HepG2 (cell line): Measurements from ENCODE around the gene ZNF148. TPM values are rescaled to one million over a fixed set of nuclear protein-coding genes. Genes with fewer than 3 reads are reported as not detected.

Experiments
- CC2D1A ChIP-seq: sonication (generic); formaldehyde crosslinking; IDR thresholded peaks from 2 replicates; pipeline ENCODE4 v1.8.1; 2023; ENCODE audit warnings: mild to moderate bottlenecking, missing genetic modification reagents
- DPF2 ChIP-seq: sonication (generic); formaldehyde crosslinking; IDR thresholded peaks from 2 replicates; pipeline ENCODE4 v1.4.0; 2020; ENCODE audit warnings: mild to moderate bottlenecking, low read depth, missing genetic modification reagents, borderline replicate concordance
- GPN1 ChIP-seq: sonication (generic); formaldehyde crosslinking; IDR thresholded peaks from 2 replicates; pipeline ENCODE4 v1.5.1; 2020; ENCODE audit warnings: missing genetic modification reagents, borderline replicate concordance
- IRX3 ChIP-seq: sonication (generic); formaldehyde crosslinking; IDR thresholded peaks from 2 replicates; pipeline ENCODE4 v1.8.1; 2023; ENCODE audit warnings: mild to moderate bottlenecking, low read depth, missing genetic modification reagents, borderline replicate concordance
- NKX3-1 ChIP-seq: sonication (generic); formaldehyde crosslinking; IDR thresholded peaks from 2 replicates; pipeline ENCODE4 v1.5.0; 2020; ENCODE audit warnings: missing genetic modification reagents
- PITX1 ChIP-seq: sonication (generic); formaldehyde crosslinking; IDR thresholded peaks from 2 replicates; pipeline ENCODE4 v1.5.1; 2020; ENCODE audit warnings: mild to moderate bottlenecking, missing genetic modification reagents
- RAD21 ChIP-seq: fragments of 450-650 bp; formaldehyde crosslinking; IDR thresholded peaks from 2 replicates; pipeline ENCODE4 v1.5.0; 2020; ENCODE audit warnings: mild to moderate bottlenecking
- TAF1 ChIP-seq: sonication (generic); formaldehyde crosslinking; IDR thresholded peaks from 2 replicates; pipeline ENCODE4 v1.4.0; 2020; ENCODE audit warnings: missing genetic modification reagents
- TBX2 ChIP-seq: sonication (generic); formaldehyde crosslinking; IDR thresholded peaks from 2 replicates; pipeline ENCODE4 v1.5.0; 2020; ENCODE audit warnings: missing genetic modification reagents, mild to moderate bottlenecking, borderline replicate concordance
- THAP11 ChIP-seq: IDR thresholded peaks from 2 replicates; pipeline ENCODE4 v1.6.1; 2016; ENCODE audit warnings: missing biosample characterization, missing genetic modification reagents
- ZFYVE20 ChIP-seq: sonication (generic); formaldehyde crosslinking; IDR thresholded peaks from 2 replicates; pipeline ENCODE4 v1.8.0; 2023; ENCODE audit warnings: low read depth, mild to moderate bottlenecking, moderate library complexity, missing genetic modification reagents, borderline replicate concordance
- ZNF329 ChIP-seq: sonication (generic); formaldehyde crosslinking; IDR thresholded peaks from 2 replicates; pipeline ENCODE4 v1.9.0; 2021; ENCODE audit warnings: low read depth, mild to moderate bottlenecking, missing genetic modification reagents
- ZNF569 ChIP-seq: sonication (generic); formaldehyde crosslinking; IDR thresholded peaks from 2 replicates; pipeline ENCODE4 v1.5.0; 2020; ENCODE audit warnings: mild to moderate bottlenecking, missing genetic modification reagents, moderate library complexity, borderline replicate concordance
- ZNF629 ChIP-seq: sonication (generic); formaldehyde crosslinking; conservative IDR thresholded peaks from 2 replicates; pipeline ENCODE4 v1.5.0; 2020; ENCODE audit warnings: missing genetic modification reagents
- ZNF746 ChIP-seq: sonication (generic); formaldehyde crosslinking; IDR thresholded peaks from 2 replicates; pipeline ENCODE4 v1.8.0; 2022; ENCODE audit warnings: mild to moderate bottlenecking, missing genetic modification reagents
- polyA plus RNA-seq, 8 experiments: library from polyadenylated mRNA; depleted of rRNA in 3 of 8; stranded (reverse) in 7 of 8; unstranded in 1 of 8; fragments of >200 nt; fragmentation: Illumina TruSeq in 4 of 8; extraction: Trizol in 4 of 8; gene quantifications; 2 replicates each; pipeline versions ENCODE4 v1.2.1 to v1.2.3, GENCODE V29; 2011 to 2016; ENCODE audit warnings: low read depth in 4 of 8, missing spikeins in 1 of 8, mixed read lengths in 1 of 8; ENCODE audit not compliant: insufficient read depth in 1 of 8
- total RNA-seq, 5 experiments: library from RNA; depleted of rRNA; stranded (reverse); fragments of >200 nt; fragmentation: Illumina TruSeq; extraction: Trizol; gene quantifications; 2 replicates each; pipeline ENCODE4 v1.2.3, GENCODE V29; 2016; ENCODE audit warnings: low read depth in 1 of 5
- TF ChIP-seq, protein P1 (sequence below): sonication (generic); formaldehyde crosslinking; IDR thresholded peaks from 2 replicates; pipeline ENCODE4 v1.5.1; 2020; ENCODE audit warnings: mild to moderate bottlenecking, missing genetic modification reagents, moderate library complexity
- TF ChIP-seq, protein P2 (sequence below): sonication (generic); formaldehyde crosslinking; IDR thresholded peaks from 2 replicates; pipeline ENCODE4 v1.5.0; 2020; ENCODE audit warnings: mild to moderate bottlenecking, missing genetic modification reagents, borderline replicate concordance
- TF ChIP-seq, protein P3 (sequence below): sonication (generic); formaldehyde crosslinking; conservative IDR thresholded peaks from 2 replicates; pipeline ENCODE4 v1.8.0; 2022; ENCODE audit warnings: low read depth, missing genetic modification reagents

The ZNF148 gene
- total and polyA plus RNA-seq, 2 of the 13 experiments (the other 11 are each of a cell fraction or from before 2014, with no cell fraction given), result 10.6 to 36.1 TPM

DNA sequence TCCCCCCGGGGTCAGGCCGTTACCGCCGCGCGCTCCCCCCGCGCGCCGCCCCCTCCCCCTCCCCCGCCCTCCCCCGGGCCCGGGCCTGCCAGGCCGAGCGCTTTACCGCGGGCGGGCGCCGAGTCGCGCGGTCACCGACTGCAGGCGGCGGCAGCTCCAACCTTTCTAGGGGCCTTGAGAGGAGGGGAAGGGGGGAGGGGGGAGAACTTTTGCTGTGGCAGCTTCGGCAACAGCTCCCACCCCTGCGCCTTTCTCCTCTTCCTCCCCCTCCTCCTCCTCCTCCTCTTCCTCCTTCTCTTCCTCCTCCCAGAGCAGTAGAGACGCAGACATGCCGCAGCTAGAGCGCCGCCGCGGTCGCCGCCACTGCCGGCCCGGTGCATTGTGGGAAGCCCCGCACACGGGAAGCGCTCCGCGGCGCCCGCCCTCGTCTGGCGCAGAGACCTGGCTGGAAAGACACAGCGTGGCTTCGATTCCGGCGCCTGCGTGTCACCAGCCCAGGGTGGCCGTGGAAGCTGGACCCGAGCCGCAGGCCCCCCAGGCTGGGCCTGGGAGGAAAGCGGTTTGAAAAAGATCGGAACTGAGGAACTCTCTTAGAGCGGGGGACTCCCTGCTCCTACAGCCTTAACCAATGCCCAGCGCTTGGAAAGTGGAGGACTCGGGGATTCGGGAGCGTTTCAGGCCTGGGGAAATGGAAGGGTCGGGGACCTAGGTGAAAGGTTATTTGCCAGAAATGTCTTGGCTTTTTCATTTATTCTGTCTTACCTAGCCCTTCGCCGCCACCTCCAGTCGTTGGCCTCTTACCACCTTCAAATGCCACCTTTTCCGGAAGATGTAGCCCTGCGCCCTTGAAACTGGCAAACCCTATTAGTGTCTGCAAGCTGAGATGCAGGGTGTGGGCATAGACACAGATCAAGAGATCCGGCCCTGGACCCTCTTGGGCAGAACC, at the start of gene ZNF148 (continued):
- TF ChIP-seq RAD21 (CRISPR knock-in tag) (peak; percentile 61), PITX1 (CRISPR knock-in tag) (peak; percentile 60; the same call in 1 of the 2 replicates), ZNF569 (no peak), THAP11 (peak; percentile 92), NKX3-1 (CRISPR knock-in tag) (0 out of 2 replicates have a peak, but pooled peaks have one; percentile 46), TAF1 (peak; percentile 92), ZNF329 (no peak), CC2D1A (CRISPR knock-in tag) (no peak), ZNF746 (peak; percentile 71), ZNF629 (CRISPR knock-in tag) (no peak; the same call in 1 of the 2 replicates), TBX2 (CRISPR knock-in tag) (peak; percentile 72), GPN1 (CRISPR knock-in tag) (no peak), IRX3 (CRISPR knock-in tag) (peak; percentile 54; the same call in 1 of the 2 replicates), ZFYVE20 (CRISPR knock-in tag) (no peak), DPF2 (CRISPR knock-in tag) (no peak)
- TF ChIP-seq, protein P1, sequence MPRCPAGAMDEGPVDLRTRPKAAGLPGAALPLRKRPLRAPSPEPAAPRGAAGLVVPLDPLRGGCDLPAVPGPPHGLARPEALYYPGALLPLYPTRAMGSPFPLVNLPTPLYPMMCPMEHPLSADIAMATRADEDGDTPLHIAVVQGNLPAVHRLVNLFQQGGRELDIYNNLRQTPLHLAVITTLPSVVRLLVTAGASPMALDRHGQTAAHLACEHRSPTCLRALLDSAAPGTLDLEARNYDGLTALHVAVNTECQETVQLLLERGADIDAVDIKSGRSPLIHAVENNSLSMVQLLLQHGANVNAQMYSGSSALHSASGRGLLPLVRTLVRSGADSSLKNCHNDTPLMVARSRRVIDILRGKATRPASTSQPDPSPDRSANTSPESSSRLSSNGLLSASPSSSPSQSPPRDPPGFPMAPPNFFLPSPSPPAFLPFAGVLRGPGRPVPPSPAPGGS, result no peak
- TF ChIP-seq, protein P2, sequence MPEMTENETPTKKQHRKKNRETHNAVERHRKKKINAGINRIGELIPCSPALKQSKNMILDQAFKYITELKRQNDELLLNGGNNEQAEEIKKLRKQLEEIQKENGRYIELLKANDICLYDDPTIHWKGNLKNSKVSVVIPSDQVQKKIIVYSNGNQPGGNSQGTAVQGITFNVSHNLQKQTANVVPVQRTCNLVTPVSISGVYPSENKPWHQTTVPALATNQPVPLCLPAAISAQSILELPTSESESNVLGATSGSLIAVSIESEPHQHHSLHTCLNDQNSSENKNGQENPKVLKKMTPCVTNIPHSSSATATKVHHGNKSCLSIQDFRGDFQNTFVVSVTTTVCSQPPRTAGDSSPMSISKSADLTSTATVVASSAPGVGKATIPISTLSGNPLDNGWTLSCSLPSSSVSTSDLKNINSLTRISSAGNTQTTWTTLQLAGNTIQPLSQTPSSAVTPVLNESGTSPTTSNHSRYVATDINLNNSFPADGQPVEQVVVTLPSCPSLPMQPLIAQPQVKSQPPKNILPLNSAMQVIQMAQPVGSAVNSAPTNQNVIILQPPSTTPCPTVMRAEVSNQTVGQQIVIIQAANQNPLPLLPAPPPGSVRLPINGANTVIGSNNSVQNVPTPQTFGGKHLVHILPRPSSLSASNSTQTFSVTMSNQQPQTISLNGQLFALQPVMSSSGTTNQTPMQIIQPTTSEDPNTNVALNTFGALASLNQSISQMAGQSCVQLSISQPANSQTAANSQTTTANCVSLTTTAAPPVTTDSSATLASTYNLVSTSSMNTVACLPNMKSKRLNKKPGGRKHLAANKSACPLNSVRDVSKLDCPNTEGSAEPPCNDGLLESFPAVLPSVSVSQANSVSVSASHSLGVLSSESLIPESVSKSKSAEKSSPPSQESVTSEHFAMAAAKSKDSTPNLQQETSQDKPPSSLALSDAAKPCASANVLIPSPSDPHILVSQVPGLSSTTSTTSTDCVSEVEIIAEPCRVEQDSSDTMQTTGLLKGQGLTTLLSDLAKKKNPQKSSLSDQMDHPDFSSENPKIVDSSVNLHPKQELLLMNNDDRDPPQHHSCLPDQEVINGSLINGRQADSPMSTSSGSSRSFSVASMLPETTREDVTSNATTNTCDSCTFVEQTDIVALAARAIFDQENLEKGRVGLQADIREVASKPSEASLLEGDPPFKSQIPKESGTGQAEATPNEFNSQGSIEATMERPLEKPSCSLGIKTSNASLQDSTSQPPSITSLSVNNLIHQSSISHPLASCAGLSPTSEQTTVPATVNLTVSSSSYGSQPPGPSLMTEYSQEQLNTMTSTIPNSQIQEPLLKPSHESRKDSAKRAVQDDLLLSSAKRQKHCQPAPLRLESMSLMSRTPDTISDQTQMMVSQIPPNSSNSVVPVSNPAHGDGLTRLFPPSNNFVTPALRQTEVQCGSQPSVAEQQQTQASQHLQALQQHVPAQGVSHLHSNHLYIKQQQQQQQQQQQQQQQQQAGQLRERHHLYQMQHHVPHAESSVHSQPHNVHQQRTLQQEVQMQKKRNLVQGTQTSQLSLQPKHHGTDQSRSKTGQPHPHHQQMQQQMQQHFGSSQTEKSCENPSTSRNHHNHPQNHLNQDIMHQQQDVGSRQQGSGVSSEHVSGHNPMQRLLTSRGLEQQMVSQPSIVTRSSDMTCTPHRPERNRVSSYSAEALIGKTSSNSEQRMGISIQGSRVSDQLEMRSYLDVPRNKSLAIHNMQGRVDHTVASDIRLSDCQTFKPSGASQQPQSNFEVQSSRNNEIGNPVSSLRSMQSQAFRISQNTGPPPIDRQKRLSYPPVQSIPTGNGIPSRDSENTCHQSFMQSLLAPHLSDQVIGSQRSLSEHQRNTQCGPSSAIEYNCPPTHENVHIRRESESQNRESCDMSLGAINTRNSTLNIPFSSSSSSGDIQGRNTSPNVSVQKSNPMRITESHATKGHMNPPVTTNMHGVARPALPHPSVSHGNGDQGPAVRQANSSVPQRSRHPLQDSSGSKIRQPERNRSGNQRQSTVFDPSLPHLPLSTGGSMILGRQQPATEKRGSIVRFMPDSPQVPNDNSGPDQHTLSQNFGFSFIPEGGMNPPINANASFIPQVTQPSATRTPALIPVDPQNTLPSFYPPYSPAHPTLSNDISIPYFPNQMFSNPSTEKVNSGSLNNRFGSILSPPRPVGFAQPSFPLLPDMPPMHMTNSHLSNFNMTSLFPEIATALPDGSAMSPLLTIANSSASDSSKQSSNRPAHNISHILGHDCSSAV (CRISPR knock-in tag), result no peak
- TF ChIP-seq, protein P3, sequence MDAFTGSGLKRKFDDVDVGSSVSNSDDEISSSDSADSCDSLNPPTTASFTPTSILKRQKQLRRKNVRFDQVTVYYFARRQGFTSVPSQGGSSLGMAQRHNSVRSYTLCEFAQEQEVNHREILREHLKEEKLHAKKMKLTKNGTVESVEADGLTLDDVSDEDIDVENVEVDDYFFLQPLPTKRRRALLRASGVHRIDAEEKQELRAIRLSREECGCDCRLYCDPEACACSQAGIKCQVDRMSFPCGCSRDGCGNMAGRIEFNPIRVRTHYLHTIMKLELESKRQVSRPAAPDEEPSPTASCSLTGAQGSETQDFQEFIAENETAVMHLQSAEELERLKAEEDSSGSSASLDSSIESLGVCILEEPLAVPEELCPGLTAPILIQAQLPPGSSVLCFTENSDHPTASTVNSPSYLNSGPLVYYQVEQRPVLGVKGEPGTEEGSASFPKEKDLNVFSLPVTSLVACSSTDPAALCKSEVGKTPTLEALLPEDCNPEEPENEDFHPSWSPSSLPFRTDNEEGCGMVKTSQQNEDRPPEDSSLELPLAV (CRISPR knock-in tag), result peak; percentile 78; the same call in 1 of the 2 replicates
